HCT116 (cell line): ENCODE measurements around the gene TBCD. TPM values are rescaled to one million over a fixed set of nuclear protein-coding genes. Genes with fewer than 3 reads are reported as not detected.

Source experiments
- ATAC-seq: fragments of 200-7000 bp; cut with Tn5 transposase; 2 replicates; pipeline ENCODE4 v1.9.1; 2020; ENCODE audit warnings: mild to moderate bottlenecking, moderate library complexity
- BruUV-seq: library from RNA; stranded (reverse); fragments of 400-500 nt; replicated peaks from 2 replicates; lab custom pipeline; 2021; lab: Mats Ljungman, UMichigan
- CTCF ChIA-PET: fragments of 300-600 bp; sonication (Branson Sonifier 250); formaldehyde crosslinking; loops from one replicate; lab custom pipeline; 2021; ENCODE audit warnings: antibody characterized with exemption; lab: Charles Lee
- POLR2A ChIA-PET: fragments of 300-600, 350-600 bp; sonication (Branson Sonifier 250); formaldehyde crosslinking; loops from one replicate; lab custom pipeline; 2021; ENCODE audit warnings: antibody characterized with exemption; lab: Charles Lee
- RAD21 ChIA-PET, 2 experiments: fragments of 300-600 bp; sonication (Branson Sonifier 250); formaldehyde crosslinking; loops; one replicate each; lab custom pipeline; 2023; ENCODE audit warnings: low total read pairs in 2 of 2; ENCODE audit not compliant: uncharacterized antibody in 2 of 2, unreplicated experiment in 2 of 2, low non-redundant PET in 1 of 2; lab: Charles Lee
- DNase-seq: peaks from one replicate; pipeline ENCODE4 v3.0.0-alpha.2; 2010; ENCODE audit warnings: low read depth, low spot score
- H2AFZ ChIP-seq: fragments of 200-600 bp; shearing (Covaris generic), sonication (generic); 2 replicates; pipeline ENCODE4 v1.6.1; 2017; ENCODE audit warnings: low read depth, mixed run types, mixed read lengths, antibody characterized with exemption, low read length; ENCODE audit not compliant: poor library complexity, severe bottlenecking
- H3K27ac ChIP-seq: 2 replicates; pipeline ENCODE4 v1.5.1; 2012; ENCODE audit warnings: low read depth, low read length
- H3K27me3 ChIP-seq: fragments of 200-600 bp; sonication (generic); 2 replicates; pipeline ENCODE4 v1.6.1; 2016; ENCODE audit warnings: mixed run types, low read length, mixed read lengths; ENCODE audit not compliant: insufficient read depth
- H3K36me3 ChIP-seq, 2 experiments: fragments of 200-500 bp in 1 of 2; fragments of 200-600 bp in 1 of 2; sonication (Bioruptor generic) in 1 of 2; sonication (generic) in 1 of 2; 2 replicates each; pipeline versions ENCODE4 v1.5.1 to v1.6.1; 2014 to 2016; ENCODE audit warnings: low read length in 2 of 2, inconsistent platforms in 1 of 2, mixed read lengths in 1 of 2, mixed run types in 1 of 2; ENCODE audit not compliant: insufficient read depth in 2 of 2, control insufficient read depth in 1 of 2
- H3K4me1 ChIP-seq, 2 experiments: fragments of 200-600 bp in 1 of 2; sonication (generic) in 1 of 2; 2 replicates each; pipeline versions ENCODE4 v1.5.1 to v1.6.1; 2012 to 2017; ENCODE audit warnings: low read length in 2 of 2, inconsistent platforms in 1 of 2, mild to moderate bottlenecking in 1 of 2, mixed read lengths in 1 of 2, mixed run types in 1 of 2, moderate library complexity in 1 of 2; ENCODE audit not compliant: insufficient read depth in 2 of 2, control insufficient read depth in 1 of 2
- H3K4me2 ChIP-seq: fragments of 200-600 bp; sonication (generic); 2 replicates; pipeline ENCODE4 v1.6.1; 2017; ENCODE audit warnings: mixed run types, low read length, mixed read lengths
- H3K4me3 ChIP-seq, 2 experiments: fragments of 200-600 bp in 1 of 2; sonication (generic) in 1 of 2; replicated peaks in 1 of 2; 2 replicates each; pipeline ENCODE4 v1.5.1; 2011 to 2016; ENCODE audit warnings: low read length in 2 of 2, control low read depth in 1 of 2, low read depth in 1 of 2, mild to moderate bottlenecking in 1 of 2, mixed read lengths in 1 of 2, mixed run types in 1 of 2
- H3K79me2 ChIP-seq: fragments of 200-600 bp; sonication (generic); 2 replicates; pipeline ENCODE4 v1.6.1; 2017; ENCODE audit warnings: mild to moderate bottlenecking, mixed run types, low read length, moderate library complexity, mixed read lengths; ENCODE audit not compliant: insufficient read depth
- H3K9ac ChIP-seq: fragments of 200-600 bp; sonication (generic); 2 replicates; pipeline ENCODE4 v1.6.1; 2016; ENCODE audit warnings: low read length, mixed read lengths
- H3K9me2 ChIP-seq: fragments of 200-600 bp; sonication (generic), shearing (Covaris generic); 2 replicates; pipeline ENCODE4 v1.6.1; 2017; ENCODE audit warnings: mixed run types, mild to moderate bottlenecking, moderate library complexity; ENCODE audit not compliant: insufficient read depth
- H3K9me3 ChIP-seq, 2 experiments: fragments of 200-500 bp in 1 of 2; fragments of 200-600 bp in 1 of 2; sonication (Bioruptor generic) in 1 of 2; sonication (generic) in 1 of 2; 2 replicates each; pipeline ENCODE4 v1.6.1; 2014 to 2017; ENCODE audit warnings: low read length in 2 of 2, mixed read lengths in 2 of 2, inconsistent platforms in 1 of 2, low read depth in 1 of 2, mild to moderate bottlenecking in 1 of 2, mixed run types in 1 of 2, moderate library complexity in 1 of 2; ENCODE audit not compliant: control insufficient read depth in 1 of 2, insufficient read depth in 1 of 2
- H4K20me1 ChIP-seq: fragments of 200-600 bp; sonication (generic), shearing (Covaris generic); 2 replicates; pipeline ENCODE4 v1.6.1; 2017; ENCODE audit warnings: mixed run types, mild to moderate bottlenecking, moderate library complexity; ENCODE audit not compliant: insufficient read depth
- CBX3 ChIP-seq: IDR thresholded peaks from 2 replicates; pipeline ENCODE4 v1.6.1; 2012; ENCODE audit warnings: low read depth
- CEBPB ChIP-seq: IDR thresholded peaks from 2 replicates; pipeline ENCODE4 v1.6.1; 2012; ENCODE audit warnings: low read depth
- ELF1 ChIP-seq: IDR thresholded peaks from 2 replicates; pipeline ENCODE4 v1.6.1; 2012; ENCODE audit warnings: low read depth, borderline replicate concordance
- EZH2phosphoT487 ChIP-seq: fragments of 200-600 bp; IDR thresholded peaks from 2 replicates; pipeline ENCODE4 v1.6.1; 2018; ENCODE audit warnings: antibody characterized with exemption, borderline replicate concordance
- JUND ChIP-seq: IDR thresholded peaks from 2 replicates; pipeline ENCODE4 v1.6.1; 2012
- POLR2A ChIP-seq: IDR thresholded peaks from 2 replicates; pipeline ENCODE4 v1.7.0; 2011; ENCODE audit warnings: borderline replicate concordance; ENCODE audit not compliant: insufficient read depth, insufficient read length; ENCODE audit errors: extremely low read depth
- RAD21 ChIP-seq: IDR thresholded peaks from 2 replicates; pipeline ENCODE4 v1.6.1; 2012; ENCODE audit warnings: low read depth, mild to moderate bottlenecking
- SIN3A ChIP-seq: IDR thresholded peaks from 2 replicates; pipeline ENCODE4 v1.6.1; 2012; ENCODE audit warnings: low read depth
- SP1 ChIP-seq: IDR thresholded peaks from 2 replicates; pipeline ENCODE4 v1.6.1; 2012; ENCODE audit warnings: low read depth
- SRF ChIP-seq: IDR thresholded peaks from 2 replicates; pipeline ENCODE4 v1.6.1; 2012; ENCODE audit warnings: low read depth
- TCF7L2 ChIP-seq: IDR thresholded peaks from 2 replicates; pipeline ENCODE4 v1.7.0; 2011; ENCODE audit warnings: borderline replicate concordance, inconsistent platforms; ENCODE audit not compliant: insufficient read depth, insufficient read length; ENCODE audit errors: extremely low read depth
- YY1 ChIP-seq: IDR thresholded peaks from 2 replicates; pipeline ENCODE4 v1.6.1; 2011; ENCODE audit warnings: low read length, low read depth, moderate library complexity, mild to moderate bottlenecking; ENCODE audit not compliant: insufficient replicate concordance; ENCODE audit errors: extremely low read depth
- ZFX ChIP-seq: fragments of 450-650 bp; IDR thresholded peaks from 2 replicates; pipeline ENCODE4 v1.6.1; 2017
- intact Hi-C: fragments of 100-400 bp; cut with micrococcal nuclease; formaldehyde crosslinking; loops from 2 replicates; pipeline ENCODE4 v1.10.0; 2022
- total RNA-seq: library from RNA; stranded (reverse); gene quantifications from one replicate; pipeline ENCODE4 v1.2.1, GENCODE V29; 2021; ENCODE audit not compliant: unreplicated experiment
- TF ChIP-seq, protein P1 (sequence below): IDR thresholded peaks from 2 replicates; pipeline ENCODE4 v1.6.1; 2011; ENCODE audit warnings: mild to moderate bottlenecking, low read length, moderate library complexity; ENCODE audit not compliant: insufficient replicate concordance; ENCODE audit errors: extremely low read depth
- TF ChIP-seq, protein P2 (sequence below): IDR thresholded peaks from 2 replicates; pipeline ENCODE4 v1.6.1; 2012
- TF ChIP-seq, protein P3 (sequence below): IDR thresholded peaks from 2 replicates; pipeline ENCODE4 v1.6.1; 2012

The TBCD gene
- total RNA-seq, 1 experiment from 2014 or later = 152 TPM

DNA sequence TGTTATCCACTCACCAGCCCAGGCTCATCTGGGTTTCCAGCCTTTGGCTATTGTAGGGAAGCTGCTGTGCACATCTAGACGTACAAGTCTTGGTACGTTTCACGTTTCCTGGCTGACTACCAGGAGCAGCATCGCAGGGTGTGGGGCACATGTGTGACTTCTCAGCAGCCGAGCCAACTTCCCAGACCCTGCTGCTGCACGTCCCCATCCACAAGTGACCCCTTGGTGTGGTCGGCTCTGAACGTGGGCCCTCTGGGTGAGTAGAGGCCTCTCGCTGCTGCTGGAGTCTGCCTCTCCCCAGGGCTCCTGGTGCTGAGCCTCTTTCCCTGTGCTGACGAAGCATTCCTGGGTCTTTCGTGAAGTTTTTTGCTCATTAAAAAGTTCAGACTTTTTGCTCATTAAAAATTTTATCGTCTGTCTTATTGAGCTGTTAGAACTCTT, 158.2 kb downstream of the TBCD start:
- Histone ChIP-seq H3K4me3 (no peak overlapping the region), H3K9me2 (no peaks in the 10 kb centered on the region), H3K4me2 (no peak overlapping the region), H3K9me3 (no peaks in the 10 kb centered on the region), H3K79me2 (no peaks in the 10 kb centered on the region), H3K27me3 (no peaks in the 10 kb centered on the region), H3K27ac (no peak overlapping the region), H2AFZ (no peak overlapping the region)
- ATAC-seq (no peak), DNase-seq (no peak)
- RAD21 ChIA-PET = no interaction called here
- intact Hi-C loops = no loop called here
- no TSS peak for BruUV-seq
- TF ChIP-seq JUND (no peak), SRF (no peak), TCF7L2 (no peak), SP1 (no peak), YY1 (no peak), ZFX (no peak), CEBPB (no peak), EZH2phosphoT487 (no peak), POLR2A (no peak), RAD21 (no peak), ELF1 (no peak), SIN3A (no peak), CBX3 (no peak)
- TF ChIP-seq, protein P1, sequence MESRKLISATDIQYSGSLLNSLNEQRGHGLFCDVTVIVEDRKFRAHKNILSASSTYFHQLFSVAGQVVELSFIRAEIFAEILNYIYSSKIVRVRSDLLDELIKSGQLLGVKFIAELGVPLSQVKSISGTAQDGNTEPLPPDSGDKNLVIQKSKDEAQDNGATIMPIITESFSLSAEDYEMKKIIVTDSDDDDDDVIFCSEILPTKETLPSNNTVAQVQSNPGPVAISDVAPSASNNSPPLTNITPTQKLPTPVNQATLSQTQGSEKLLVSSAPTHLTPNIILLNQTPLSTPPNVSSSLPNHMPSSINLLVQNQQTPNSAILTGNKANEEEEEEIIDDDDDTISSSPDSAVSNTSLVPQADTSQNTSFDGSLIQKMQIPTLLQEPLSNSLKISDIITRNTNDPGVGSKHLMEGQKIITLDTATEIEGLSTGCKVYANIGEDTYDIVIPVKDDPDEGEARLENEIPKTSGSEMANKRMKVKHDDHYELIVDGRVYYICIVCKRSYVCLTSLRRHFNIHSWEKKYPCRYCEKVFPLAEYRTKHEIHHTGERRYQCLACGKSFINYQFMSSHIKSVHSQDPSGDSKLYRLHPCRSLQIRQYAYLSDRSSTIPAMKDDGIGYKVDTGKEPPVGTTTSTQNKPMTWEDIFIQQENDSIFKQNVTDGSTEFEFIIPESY = no peak
- TF ChIP-seq, protein P2, sequence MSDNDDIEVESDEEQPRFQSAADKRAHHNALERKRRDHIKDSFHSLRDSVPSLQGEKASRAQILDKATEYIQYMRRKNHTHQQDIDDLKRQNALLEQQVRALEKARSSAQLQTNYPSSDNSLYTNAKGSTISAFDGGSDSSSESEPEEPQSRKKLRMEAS = no peak
- TF ChIP-seq, protein P3, sequence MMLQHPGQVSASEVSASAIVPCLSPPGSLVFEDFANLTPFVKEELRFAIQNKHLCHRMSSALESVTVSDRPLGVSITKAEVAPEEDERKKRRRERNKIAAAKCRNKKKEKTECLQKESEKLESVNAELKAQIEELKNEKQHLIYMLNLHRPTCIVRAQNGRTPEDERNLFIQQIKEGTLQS = no peak
- TF ChIP-seq, all 23 proteins: peak for 0
- Histone ChIP-seq H3K9ac (no peak overlapping the region), H3K36me3 (peaks cover 2 to 12% of the 10 kb centered on the region in 2 experiments; a peak in 2 of 4 replicates), H4K20me1 (no peaks in the 10 kb centered on the region), H3K4me1 (no peaks in the 10 kb centered on the region)
- CTCF ChIA-PET = no interaction called here
- POLR2A ChIA-PET = no interaction called here
